Large intestine (tissue), 3 donors: Measurements from ENCODE around the gene HPSE2. TPM values are rescaled to one million over a fixed set of nuclear protein-coding genes. Genes with fewer than 3 reads are reported as not detected.

ENCODE experiments used
- DNase-seq, 2 donors: peaks; one replicate each; pipeline versions ENCODE4 v3.0.0 to v3.0.0-alpha.2; 2013
- H3K27ac ChIP-seq: one replicate; pipeline ENCODE4 v1.5.1; 2013; ENCODE audit warnings: low read length
- H3K27me3 ChIP-seq: 2 replicates; pipeline ENCODE4 v1.6.1; 2013; ENCODE audit warnings: low read length; ENCODE audit not compliant: control insufficient read depth, insufficient read depth
- H3K36me3 ChIP-seq: 2 replicates; pipeline ENCODE4 v1.6.1; 2013; ENCODE audit warnings: low read length; ENCODE audit not compliant: control insufficient read depth, insufficient read depth
- H3K4me1 ChIP-seq: one replicate; pipeline ENCODE4 v1.6.1; 2013; ENCODE audit warnings: low read length; ENCODE audit not compliant: control insufficient read depth, insufficient read depth
- H3K4me3 ChIP-seq: one replicate; pipeline ENCODE4 v1.5.1; 2013; ENCODE audit warnings: low read length
- H3K9me3 ChIP-seq: one replicate; pipeline ENCODE4 v1.6.1; 2013; ENCODE audit warnings: mild to moderate bottlenecking, low read depth, low read length, moderate library complexity; ENCODE audit not compliant: control insufficient read depth
- WGBS: methylation state at CpG from one replicate; pipeline ENCODE4 v1.1.5; 2013; ENCODE audit warnings: low lambda C conversion rate; ENCODE audit not compliant: insufficient coverage; 5-methylcytosine and 5-hydroxymethylcytosine counted together
- polyA plus RNA-seq: library from polyadenylated mRNA; unstranded; fragments of 120-200 nt; gene quantifications from one replicate; pipeline ENCODE4 v1.2.1, GENCODE V29; 2013

HPSE2 gene
- polyA plus RNA-seq, 1 donor, result 6.9 TPM

- Histone ChIP-seq H3K4me3 (peak overlapping the region; percentile 50), H3K27ac (peak overlapping the region; percentile 70), H3K9me3 (peaks cover 4% of the 10 kb centered on the region), H3K4me1 (peaks cover 4% of the 10 kb centered on the region), H3K36me3 (no peaks in the 10 kb centered on the region), H3K27me3 (peaks cover 74% of the 10 kb centered on the region)
- WGBS, result no CpG with 5 or more reads among the region's 49 CpGs
- peak in 1 of 2 donors; percentile 47 for DNase-seq
Observed at GRCh38 chr10:99234041-99234790, 1.4 kb downstream of the HPSE2 start.

- no CpG with 5 or more reads among the region's 18 CpGs for WGBS
- Histone ChIP-seq H3K36me3 (no peaks in the 10 kb centered on the region), H3K27me3 (peaks cover 80% of the 10 kb centered on the region), H3K9me3 (peaks cover 4% of the 10 kb centered on the region), H3K4me1 (peaks cover 4% of the 10 kb centered on the region), H3K27ac (peak overlapping the region; percentile 70), H3K4me3 (peak overlapping the region; percentile 50)
- DNase-seq, result no peak
Observed at GRCh38 chr10:99233689-99234037, 2.0 kb downstream of the HPSE2 start.

- peaks cover 80% of the 10 kb centered on the region for H3K27me3 ChIP-seq
- peak overlapping the region; percentile 70 for H3K27ac ChIP-seq
- H3K9me3 ChIP-seq, result peaks cover 4% of the 10 kb centered on the region
- peaks cover 4% of the 10 kb centered on the region for H3K4me1 ChIP-seq
- H3K36me3 ChIP-seq, result no peaks in the 10 kb centered on the region
- peak overlapping the region; percentile 50 for H3K4me3 ChIP-seq
- 0% methylated on average over 2 of the region's 18 CpGs for WGBS
- DNase-seq, result peak in 1 of 2 donors; percentile 6
Observed at GRCh38 chr10:99233000-99233688, 2.5 kb downstream of the HPSE2 start.

- Histone ChIP-seq H3K27ac (peak overlapping the region; percentile 70), H3K27me3 (peaks cover 79% of the 10 kb centered on the region), H3K4me3 (peak overlapping the region; percentile 50), H3K36me3 (no peaks in the 10 kb centered on the region), H3K9me3 (peaks cover 4% of the 10 kb centered on the region), H3K4me1 (peaks cover 4% of the 10 kb centered on the region)
- WGBS, result no CpG with 5 or more reads among the region's 49 CpGs
- DNase-seq, result peak in 1 of 2 donors; percentile 11
Observed at GRCh38 chr10:99232360-99232999, 3.2 kb downstream of the HPSE2 start.

- Histone ChIP-seq H3K27ac (no peak overlapping the region), H3K4me1 (no peaks in the 10 kb centered on the region), H3K36me3 (no peaks in the 10 kb centered on the region), H3K9me3 (no peaks in the 10 kb centered on the region), H3K4me3 (no peak overlapping the region), H3K27me3 (peaks cover 6% of the 10 kb centered on the region)
- 100% methylated on average over 2 of the region's 3 CpGs for WGBS
- DNase-seq, result no peak
Observed at GRCh38 chr10:99224766-99225165, 10.9 kb downstream of the HPSE2 start.

- DNase-seq, result no peak
- H3K27me3 ChIP-seq, result no peaks in the 10 kb centered on the region
- 80% methylated on average over 1 of the region's 3 CpGs for WGBS
- no peak overlapping the region for H3K4me3 ChIP-seq
- no peaks in the 10 kb centered on the region for H3K36me3 ChIP-seq
- no peak overlapping the region for H3K27ac ChIP-seq
- peaks cover 10% of the 10 kb centered on the region for H3K9me3 ChIP-seq
- no peaks in the 10 kb centered on the region for H3K4me1 ChIP-seq
Observed at GRCh38 chr10:99207340-99207739, 28.3 kb downstream of the HPSE2 start.

- no CpG with 5 or more reads among the region's 3 CpGs for WGBS
- H3K9me3 ChIP-seq, result peaks cover 10% of the 10 kb centered on the region
- no peak for DNase-seq
- no peaks in the 10 kb centered on the region for H3K4me1 ChIP-seq
- no peaks in the 10 kb centered on the region for H3K27me3 ChIP-seq
- H3K36me3 ChIP-seq, result no peaks in the 10 kb centered on the region
- no peak overlapping the region for H3K4me3 ChIP-seq
- H3K27ac ChIP-seq, result no peak overlapping the region
Observed at GRCh38 chr10:99203310-99203709, 32.3 kb downstream of the HPSE2 start.

GRCh38 chr10:99172950-99173349 lies 62.7 kb downstream of the HPSE2 start:
- no peak overlapping the region for H3K27ac ChIP-seq
- DNase-seq, result no peak
- no peaks in the 10 kb centered on the region for H3K27me3 ChIP-seq
- no peaks in the 10 kb centered on the region for H3K4me1 ChIP-seq
- no CpG with 5 or more reads among the region's 1 CpG for WGBS
- no peak overlapping the region for H3K4me3 ChIP-seq
- H3K9me3 ChIP-seq, result no peaks in the 10 kb centered on the region
- no peaks in the 10 kb centered on the region for H3K36me3 ChIP-seq

- Histone ChIP-seq H3K27ac (no peak overlapping the region), H3K9me3 (no peaks in the 10 kb centered on the region), H3K36me3 (no peaks in the 10 kb centered on the region), H3K4me1 (no peaks in the 10 kb centered on the region), H3K4me3 (no peak overlapping the region), H3K27me3 (no peaks in the 10 kb centered on the region)
- DNase-seq, result peak; percentile 15 to 18
- WGBS, result 10% methylated on average over 2 of the region's 5 CpGs
Observed at GRCh38 chr10:99172128-99172738, 63.4 kb downstream of the HPSE2 start.

- H3K36me3 ChIP-seq, result no peaks in the 10 kb centered on the region
- no peak overlapping the region for H3K4me3 ChIP-seq
- H3K27ac ChIP-seq, result no peak overlapping the region
- H3K9me3 ChIP-seq, result no peaks in the 10 kb centered on the region
- H3K4me1 ChIP-seq, result no peaks in the 10 kb centered on the region
- no peaks in the 10 kb centered on the region for H3K27me3 ChIP-seq
- no CpG with 5 or more reads among the region's 2 CpGs for WGBS
- DNase-seq, result no peak
Observed at GRCh38 chr10:99170116-99170675, 65.5 kb downstream of the HPSE2 start.
